Tibial nerve (tissue), 4 donors: Measurements from ENCODE around the gene PDCD4. TPM values are rescaled to one million over a fixed set of nuclear protein-coding genes. Genes with fewer than 3 reads are reported as not detected.

Source experiments
- DNase-seq, 2 donors: peaks; one replicate each; pipeline ENCODE4 v3.0.0-alpha.2; 2019; ENCODE audit warnings: low spot score in 2 of 2
- H3K27ac ChIP-seq, 4 donors: fragments of 200-600 bp; sonication (generic) in 3 of 4; one replicate each; pipeline ENCODE4 v1.5.1; 2017 to 2019; ENCODE audit warnings: mild to moderate bottlenecking in 1 of 4
- H3K27me3 ChIP-seq, 2 donors: fragments of 200-600 bp; sonication (generic) in 1 of 2; one replicate each; pipeline versions ENCODE4 v1.5.1 to v1.6.0; 2017 to 2019
- H3K36me3 ChIP-seq, 3 donors: fragments of 200-600 bp; sonication (generic); one replicate each; pipeline ENCODE4 v1.5.1; 2018 to 2019
- H3K4me1 ChIP-seq, 4 donors: fragments of 200-600 bp; sonication (generic) in 3 of 4; one replicate each; pipeline ENCODE4 v1.5.1; 2017 to 2019
- H3K4me3 ChIP-seq, 4 donors: fragments of 200-600 bp; sonication (generic) in 3 of 4; one replicate each; pipeline ENCODE4 v1.5.1; 2017 to 2019; ENCODE audit warnings: mild to moderate bottlenecking in 1 of 4, moderate library complexity in 1 of 4
- H3K9me3 ChIP-seq, 4 donors: fragments of 200-600 bp; sonication (generic) in 3 of 4; one replicate each; pipeline ENCODE4 v1.5.1; 2017 to 2019
- CTCF ChIP-seq, 5 experiments: fragments of 200-600 bp in 3 of 5; fragments of 450-650 bp in 2 of 5; sonication (generic) in 3 of 5; IDR thresholded peaks; one replicate each; pipeline ENCODE4 v1.5.1; 2016 to 2019; ENCODE audit warnings: antibody characterized with exemption in 5 of 5, mild to moderate bottlenecking in 3 of 5, moderate library complexity in 2 of 5
- EP300 ChIP-seq, 2 donors: sonication (generic); formaldehyde crosslinking; IDR thresholded peaks; one replicate each; pipeline ENCODE4 v1.6.1; 2017; ENCODE audit warnings: antibody characterized with exemption in 2 of 2, mild to moderate bottlenecking in 1 of 2
- POLR2A ChIP-seq, 2 donors: fragments of 450-650 bp; IDR thresholded peaks; one replicate each; pipeline ENCODE4 v1.6.1; 2017; ENCODE audit warnings: antibody characterized with exemption in 2 of 2, mild to moderate bottlenecking in 2 of 2, moderate library complexity in 2 of 2
- WGBS, 2 donors: methylation state at CpG; one replicate each; pipeline ENCODE4 v1.1.5; 2018; 5-methylcytosine and 5-hydroxymethylcytosine counted together
- total RNA-seq, 4 donors: library from RNA; depleted of rRNA; stranded (reverse); fragments of >200 nt; gene quantifications; one replicate each; pipeline ENCODE4 v1.1.0, GENCODE V29; 2016

Gene PDCD4
- total RNA-seq, 4 donors from 2014 or later: 68.6 to 109 (median 82.7) TPM

GRCh38 chr10:110852255-110852896 lies 19.4 kb upstream of the PDCD4 start:
- Histone ChIP-seq H3K4me3 (no peak overlapping the region), H3K4me1 (peaks cover 0 to 14% (median 2%) of the 10 kb centered on the region in 4 donors), H3K36me3 (no peaks in the 10 kb centered on the region), H3K27ac (no peak overlapping the region), H3K27me3 (no peaks in the 10 kb centered on the region), H3K9me3 (no peaks in the 10 kb centered on the region)
- 69 to 71% methylated on average over 7 of the region's 7 CpGs for WGBS, 2 donors
- no peak for DNase-seq
- TF ChIP-seq CTCF (IDR thresholded peaks at IDR 0.05): no peak
- TF ChIP-seq EP300 (IDR thresholded peaks at IDR 0.05): no peak
- no peak for TF ChIP-seq POLR2A (IDR thresholded peaks at IDR 0.05)

- Histone ChIP-seq H3K9me3 (no peaks in the 10 kb centered on the region), H3K4me1 (peaks cover 0 to 17% (median 2%) of the 10 kb centered on the region in 4 donors), H3K4me3 (no peak overlapping the region), H3K36me3 (no peaks in the 10 kb centered on the region), H3K27ac (no peak overlapping the region), H3K27me3 (no peaks in the 10 kb centered on the region)
- no peak for DNase-seq
- 79 to 86% methylated on average over 4 of the region's 4 CpGs for WGBS, 2 donors
- TF ChIP-seq CTCF (IDR thresholded peaks at IDR 0.05) (no peak), POLR2A (IDR thresholded peaks at IDR 0.05) (no peak), EP300 (IDR thresholded peaks at IDR 0.05) (no peak)
Measured at GRCh38 chr10:110852947-110853346, 18.8 kb upstream of the PDCD4 start.

GRCh38 chr10:110853921-110854605 lies 17.7 kb upstream of the PDCD4 start:
- TF ChIP-seq EP300 (IDR thresholded peaks at IDR 0.05): no peak
- no peak for TF ChIP-seq CTCF (IDR thresholded peaks at IDR 0.05)
- TF ChIP-seq POLR2A (IDR thresholded peaks at IDR 0.05): no peak
- Histone ChIP-seq H3K27me3 (no peaks in the 10 kb centered on the region), H3K4me1 (peaks cover 0 to 26% (median 9%) of the 10 kb centered on the region in 4 donors), H3K9me3 (no peaks in the 10 kb centered on the region), H3K4me3 (no peak overlapping the region), H3K27ac (no peak overlapping the region), H3K36me3 (no peaks in the 10 kb centered on the region)
- DNase-seq: no peak

GRCh38 chr10:110857265-110858171 lies 14.2 kb upstream of the PDCD4 start:
- Histone ChIP-seq H3K27me3 (no peaks in the 10 kb centered on the region), H3K4me3 (no peak overlapping the region), H3K9me3 (no peaks in the 10 kb centered on the region), H3K4me1 (peaks cover 0 to 38% (median 23%) of the 10 kb centered on the region in 4 donors), H3K36me3 (no peaks in the 10 kb centered on the region), H3K27ac (peak overlapping the region in 2 of 4 donors; percentile 73 to 85)
- DNase-seq: peak in 1 of 2 donors; percentile 51
- TF ChIP-seq POLR2A (IDR thresholded peaks at IDR 0.05) (no peak), EP300 (IDR thresholded peaks at IDR 0.05) (peak in 1 of 2 donors; percentile 47)
- 67 to 74% methylated on average over 12 of the region's 12 CpGs for WGBS, 2 donors

GRCh38 chr10:110858297-110858934 lies 13.3 kb upstream of the PDCD4 start:
- WGBS, 2 donors: 55 to 69% methylated on average over 1 of the region's 1 CpG
- TF ChIP-seq POLR2A (IDR thresholded peaks at IDR 0.05): no peak
- no peak for TF ChIP-seq EP300 (IDR thresholded peaks at IDR 0.05)
- no peak for TF ChIP-seq CTCF (IDR thresholded peaks at IDR 0.05)
- H3K4me3 ChIP-seq: no peak overlapping the region
- peak overlapping the region in 3 of 4 donors; percentile 73 to 85 (median 76) for H3K27ac ChIP-seq
- no peaks in the 10 kb centered on the region for H3K36me3 ChIP-seq
- no peaks in the 10 kb centered on the region for H3K27me3 ChIP-seq
- no peaks in the 10 kb centered on the region for H3K9me3 ChIP-seq
- no peak for DNase-seq
- H3K4me1 ChIP-seq: peaks cover 0 to 38% (median 23%) of the 10 kb centered on the region in 4 donors
